Measurements from ENCODE around the gene TMEM41B.

The TMEM41B gene

DNA sequence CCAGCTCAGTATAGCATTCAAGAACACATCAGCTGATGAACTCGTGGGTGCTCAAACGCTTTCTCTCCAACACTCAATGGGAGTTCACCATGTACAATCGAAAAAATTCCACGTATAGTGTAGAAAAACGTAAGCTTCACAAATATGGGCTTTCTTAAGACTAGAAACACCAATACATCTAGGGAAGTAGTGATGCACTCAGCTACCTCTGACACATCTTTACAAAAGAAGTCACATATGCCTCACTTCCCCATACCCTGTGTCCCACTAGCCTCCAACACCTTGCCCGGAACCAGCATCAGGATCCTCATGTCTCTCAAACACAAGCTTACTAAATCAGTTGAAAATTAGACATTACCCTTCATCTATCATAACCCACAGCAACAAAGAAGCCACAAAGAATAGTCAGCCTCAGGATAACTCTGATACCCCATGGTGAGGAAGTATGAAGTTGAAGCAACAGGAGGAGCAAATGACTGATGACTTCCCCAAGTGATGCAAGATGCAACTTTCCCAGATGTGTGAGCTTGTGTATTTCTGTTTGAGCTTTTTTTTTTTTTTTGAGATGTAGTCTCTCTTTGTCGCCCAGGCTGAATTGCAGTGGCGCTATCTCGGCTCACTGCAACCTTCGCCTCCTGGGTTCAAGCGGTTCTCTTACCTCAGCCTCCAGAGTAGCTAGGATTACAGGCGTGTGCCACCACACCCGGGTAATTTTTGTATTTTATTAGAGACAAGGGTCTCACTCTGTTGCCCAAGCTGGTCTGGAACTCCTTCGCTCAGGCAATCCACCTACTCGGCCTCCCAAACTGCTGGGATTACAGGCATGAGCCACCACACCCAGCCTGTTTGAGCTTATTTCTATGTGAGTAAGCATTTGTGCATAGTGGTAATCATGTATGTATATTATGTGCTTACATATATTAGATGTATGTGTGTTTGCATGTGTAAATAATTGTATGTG lies 40.7 kb downstream of the TMEM41B start:
- TF ChIP-seq, protein P1, sequence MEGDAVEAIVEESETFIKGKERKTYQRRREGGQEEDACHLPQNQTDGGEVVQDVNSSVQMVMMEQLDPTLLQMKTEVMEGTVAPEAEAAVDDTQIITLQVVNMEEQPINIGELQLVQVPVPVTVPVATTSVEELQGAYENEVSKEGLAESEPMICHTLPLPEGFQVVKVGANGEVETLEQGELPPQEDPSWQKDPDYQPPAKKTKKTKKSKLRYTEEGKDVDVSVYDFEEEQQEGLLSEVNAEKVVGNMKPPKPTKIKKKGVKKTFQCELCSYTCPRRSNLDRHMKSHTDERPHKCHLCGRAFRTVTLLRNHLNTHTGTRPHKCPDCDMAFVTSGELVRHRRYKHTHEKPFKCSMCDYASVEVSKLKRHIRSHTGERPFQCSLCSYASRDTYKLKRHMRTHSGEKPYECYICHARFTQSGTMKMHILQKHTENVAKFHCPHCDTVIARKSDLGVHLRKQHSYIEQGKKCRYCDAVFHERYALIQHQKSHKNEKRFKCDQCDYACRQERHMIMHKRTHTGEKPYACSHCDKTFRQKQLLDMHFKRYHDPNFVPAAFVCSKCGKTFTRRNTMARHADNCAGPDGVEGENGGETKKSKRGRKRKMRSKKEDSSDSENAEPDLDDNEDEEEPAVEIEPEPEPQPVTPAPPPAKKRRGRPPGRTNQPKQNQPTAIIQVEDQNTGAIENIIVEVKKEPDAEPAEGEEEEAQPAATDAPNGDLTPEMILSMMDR (IDR thresholded peaks at IDR 0.05; ENCODE audit: low read depth, low read length) = no peak
- H3K4me3 ChIP-seq (ENCODE audit: low read depth, low read length) = no peak overlapping the region

DNA sequence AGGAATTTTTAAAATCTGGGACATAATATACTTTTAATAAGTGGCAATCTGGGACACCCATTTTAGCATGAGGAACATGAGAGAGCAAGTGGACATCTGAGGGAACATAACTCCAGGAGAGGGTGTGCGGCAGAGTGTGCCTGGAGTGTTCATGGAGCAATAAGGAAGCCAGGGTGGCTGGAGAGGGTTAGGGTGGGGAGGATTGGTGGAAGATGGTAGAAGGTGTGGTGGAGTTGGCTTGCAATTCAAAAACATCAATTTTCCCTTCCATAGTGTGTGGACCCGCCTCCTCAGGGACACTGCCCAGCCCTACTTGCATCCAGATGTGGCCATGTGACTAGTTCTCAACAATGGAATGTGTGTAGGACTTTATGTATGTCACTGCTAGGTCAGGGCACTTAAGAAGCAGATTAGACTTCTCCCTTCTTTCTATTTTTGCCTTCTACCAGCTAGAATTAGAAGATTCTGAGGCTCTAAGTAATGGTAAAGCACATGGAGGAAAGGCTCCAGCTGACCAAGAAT lies 44.8 kb downstream of the TMEM41B start:
- H3K4me3 ChIP-seq (ENCODE audit: low read depth, low read length) = no peak overlapping the region
- TF ChIP-seq, protein P1 (IDR thresholded peaks at IDR 0.05; ENCODE audit: low read depth, low read length) = no peak

DNA sequence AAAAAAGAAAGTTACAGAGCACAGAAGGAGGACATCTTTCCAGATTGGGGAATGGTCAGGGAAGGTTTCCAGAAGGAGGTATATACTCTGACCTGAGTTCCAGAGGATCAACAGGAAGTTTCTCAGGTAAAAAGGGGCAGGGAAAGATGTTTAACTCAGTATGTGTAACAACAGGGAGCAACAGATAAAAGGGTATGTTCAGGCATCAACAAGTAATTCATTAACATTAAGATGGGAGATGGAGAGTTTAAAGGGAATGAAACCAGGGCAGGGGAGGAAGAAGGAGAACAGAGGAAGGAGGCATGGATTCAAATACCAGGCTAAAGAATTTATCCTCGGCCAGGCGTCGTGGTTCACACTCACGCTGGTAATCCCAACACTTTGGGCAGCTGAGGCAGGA lies 46.7 kb downstream of the TMEM41B start:
- no peak overlapping the region for H3K4me3 ChIP-seq (ENCODE audit: low read depth, low read length)
- TF ChIP-seq, protein P1 (IDR thresholded peaks at IDR 0.05; ENCODE audit: low read depth, low read length) = no peak

DNA sequence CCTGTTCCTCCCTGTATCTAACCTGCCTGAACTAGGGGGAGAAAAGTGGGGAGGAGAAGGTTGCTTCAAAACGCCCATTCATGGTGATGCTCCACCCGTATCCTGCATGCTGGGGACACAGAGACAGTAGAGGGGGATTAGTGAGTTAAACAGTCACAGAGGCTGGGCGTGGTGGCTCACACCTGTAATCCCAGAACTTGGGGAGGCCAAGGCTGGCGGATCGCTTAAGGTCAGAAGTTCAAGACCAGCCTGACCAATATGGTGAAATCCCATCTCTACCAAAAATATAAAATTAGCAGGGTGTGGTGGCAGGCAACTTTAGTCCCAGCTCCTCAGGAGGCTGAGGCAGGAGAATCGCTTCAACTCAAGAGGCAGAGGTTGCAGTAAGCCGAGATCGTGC lies 47.5 kb downstream of the TMEM41B start:
- TF ChIP-seq, protein P1 (IDR thresholded peaks at IDR 0.05; ENCODE audit: low read depth, low read length) = no peak
- no peak overlapping the region for H3K4me3 ChIP-seq (ENCODE audit: low read depth, low read length)

DNA sequence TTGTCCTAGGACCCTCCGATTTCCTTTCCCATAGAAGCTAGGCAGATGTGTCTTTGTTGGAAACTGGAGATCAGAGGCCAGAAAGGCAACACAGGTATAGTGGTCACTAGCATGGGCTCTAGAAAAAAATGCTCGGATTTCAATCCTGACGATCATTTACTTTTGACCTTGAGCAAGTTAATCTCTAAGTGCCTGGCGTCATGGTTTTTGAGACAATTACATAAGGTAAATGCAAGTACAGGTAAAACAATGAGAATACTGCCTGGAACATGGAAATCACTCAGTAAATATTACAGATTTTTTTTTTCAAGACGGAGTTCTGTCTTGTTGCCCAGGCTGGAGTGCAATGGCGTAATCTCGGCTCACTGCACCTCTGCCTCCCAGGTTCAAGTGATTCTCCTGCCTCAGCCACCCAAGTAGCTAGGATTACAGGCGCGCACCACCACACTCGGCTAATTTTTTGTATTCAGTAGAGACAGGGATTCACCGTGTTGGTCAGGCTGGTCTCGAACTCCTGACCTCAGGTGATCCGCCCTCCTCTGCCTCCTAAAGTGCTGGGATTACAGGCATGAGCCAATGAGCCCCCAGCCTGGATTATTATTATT lies 48.2 kb downstream of the TMEM41B start:
- H3K4me3 ChIP-seq (ENCODE audit: low read depth, low read length) = no peak overlapping the region

DNA sequence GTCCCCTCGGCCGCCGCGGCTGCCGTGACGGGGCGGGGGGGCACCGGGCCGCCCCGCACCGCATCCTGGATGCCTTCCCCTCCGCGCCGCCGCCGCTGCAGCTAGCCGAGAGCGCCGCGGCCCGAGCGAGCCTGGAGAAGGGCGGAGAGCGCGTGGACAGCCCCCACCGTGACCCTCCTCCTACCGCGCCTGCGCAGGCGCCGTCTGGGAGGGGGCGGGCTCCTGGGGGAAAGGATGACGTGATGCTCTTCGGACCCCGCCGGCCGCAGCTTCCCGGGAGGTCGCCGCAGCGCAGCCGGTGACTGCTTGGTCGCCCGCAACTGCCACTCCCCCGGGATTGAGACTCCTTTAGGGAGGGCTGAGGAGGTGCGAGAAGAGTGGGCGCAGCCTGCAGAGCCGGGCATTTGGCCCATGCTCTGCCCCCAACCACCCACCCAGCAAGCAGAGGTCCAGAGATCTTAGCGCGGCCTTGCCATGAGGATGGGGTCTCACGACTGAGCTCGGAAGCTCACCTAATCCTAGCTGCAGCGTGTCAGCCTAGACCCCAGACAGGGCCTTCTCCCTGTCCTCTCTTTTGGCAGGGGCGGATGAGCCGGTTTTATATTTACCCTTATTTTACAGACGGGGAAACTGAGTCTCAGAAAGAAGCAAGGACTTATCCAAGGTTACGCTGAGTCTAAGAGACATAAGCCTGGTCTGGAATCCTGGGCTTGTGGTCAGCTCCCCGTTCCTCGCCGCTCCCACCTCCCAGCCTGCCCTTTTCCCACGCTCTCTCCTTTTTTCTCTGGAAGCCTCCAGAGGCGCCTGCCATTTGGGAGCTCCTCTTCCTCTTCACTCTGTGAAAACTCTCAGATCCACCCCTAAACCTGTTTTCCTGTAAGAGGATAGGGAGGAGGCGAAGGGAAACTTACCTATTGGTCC lies 48.9 kb downstream of the TMEM41B start, which contains the start of gene DENND5A:
TSS of gene DENND5A (minus strand) at position 140 of the 921 bp plus-strand sequence. CDS start 281 bp downstream, outside the sequence.
- peak within 1 kb of the TSS; percentile 86 for H3K4me3 ChIP-seq (ENCODE audit: low read depth, low read length)
- TF ChIP-seq, protein P1 (IDR thresholded peaks at IDR 0.05; ENCODE audit: low read depth, low read length) = no peak

More for the DNA sequence above, 48.2 kb downstream of the TMEM41B start:
- TF ChIP-seq, protein P1 (IDR thresholded peaks at IDR 0.05; ENCODE audit: low read depth, low read length) = no peak

Data from WI38 (cell line).